Endothelial cell of umbilical vein (primary cell): ENCODE results near the gene RO60. TPM values are rescaled to one million over a fixed set of nuclear protein-coding genes. Genes with fewer than 3 reads are reported as not detected.

Experiments used
- BruUV-seq: library from RNA; stranded (reverse); fragments of 400-500 nt; replicated peaks from 2 replicates; lab custom pipeline; 2021; lab: Mats Ljungman, UMichigan
- CTCF ChIA-PET: fragments of 300-600, 350-600 bp; sonication (Branson Sonifier 250); formaldehyde crosslinking; loops from one replicate; lab custom pipeline; 2021; ENCODE audit warnings: antibody characterized with exemption, inconsistent platforms; lab: Charles Lee
- POLR2A ChIA-PET: fragments of 300-600, 350-600 bp; sonication (Branson Sonifier 250); formaldehyde crosslinking; loops from one replicate; lab custom pipeline; 2021; ENCODE audit warnings: antibody characterized with exemption, inconsistent platforms; lab: Charles Lee
- DNase-seq: peaks from one replicate; pipeline ENCODE4 v3.0.0-alpha.2; 2011; ENCODE audit warnings: low read depth, low spot score
- FAIRE-seq: peaks from 2 replicates; lab custom pipeline; 2011; peaks lifted over from hg19 to GRCh38; lab: Jason Lieb, UNC
- H2AFZ ChIP-seq: 2 replicates; pipeline ENCODE4 v1.6.0; 2012; ENCODE audit warnings: low read depth, low read length, control low read depth, inconsistent platforms
- H3K27ac ChIP-seq: 2 replicates; pipeline ENCODE4 v1.5.1; 2011; ENCODE audit warnings: low read depth, mild to moderate bottlenecking, control low read depth, low read length, moderate library complexity; ENCODE audit not compliant: insufficient read depth
- H3K27me3 ChIP-seq, 2 experiments: 2 replicates each; pipeline versions ENCODE4 v1.6.0 to v1.6.1; 2011; ENCODE audit warnings: low read length in 2 of 2, mixed read lengths in 1 of 2; ENCODE audit not compliant: control insufficient read depth in 2 of 2, insufficient read depth in 2 of 2
- H3K36me3 ChIP-seq, 2 experiments: 2 replicates in 1 of 2; 3 replicates in 1 of 2; pipeline ENCODE4 v1.5.1; 2011; ENCODE audit warnings: low read length in 2 of 2, mild to moderate bottlenecking in 1 of 2, moderate library complexity in 1 of 2; ENCODE audit not compliant: control insufficient read depth in 2 of 2, insufficient read depth in 2 of 2; ENCODE audit errors: extremely low read depth in 1 of 2
- H3K4me1 ChIP-seq: 3 replicates; pipeline ENCODE4 v1.5.1; 2011; ENCODE audit warnings: mild to moderate bottlenecking, low read length; ENCODE audit not compliant: control insufficient read depth, insufficient read depth; ENCODE audit errors: extremely low read depth
- H3K4me2 ChIP-seq: 2 replicates; pipeline ENCODE4 v1.6.1; 2011; ENCODE audit warnings: low read length, control low read depth, mixed read lengths; ENCODE audit not compliant: insufficient read depth
- H3K4me3 ChIP-seq, 3 experiments: fragments of 200-600 bp in 1 of 3; sonication (generic), shearing (Covaris generic) in 1 of 3; replicated peaks in 1 of 3; 2 replicates each; pipeline ENCODE4 v1.5.1; 2011 to 2016; ENCODE audit warnings: control low read depth in 3 of 3, low read length in 3 of 3, mild to moderate bottlenecking in 2 of 3, inconsistent platforms in 1 of 3, low read depth in 1 of 3, moderate library complexity in 1 of 3; ENCODE audit not compliant: insufficient read depth in 1 of 3
- H3K79me2 ChIP-seq: 2 replicates; pipeline ENCODE4 v1.6.0; 2012; ENCODE audit warnings: low read length, inconsistent platforms; ENCODE audit not compliant: control insufficient read depth, insufficient read depth
- H3K9ac ChIP-seq: replicated peaks from 2 replicates; pipeline ENCODE3; 2011; ENCODE audit warnings: low read length, control low read depth; ENCODE audit not compliant: insufficient read depth; ENCODE audit errors: extremely low read depth
- H3K9me1 ChIP-seq: replicated peaks from 3 replicates; pipeline ENCODE4 v1.6.0; 2011; ENCODE audit warnings: mild to moderate bottlenecking, low read length; ENCODE audit not compliant: control insufficient read depth, insufficient read depth; ENCODE audit errors: extremely low read depth
- H3K9me3 ChIP-seq: replicated peaks from 2 replicates; pipeline ENCODE4 v1.5.1; 2012; ENCODE audit warnings: low read length, inconsistent platforms; ENCODE audit not compliant: control insufficient read depth, insufficient read depth
- H4K20me1 ChIP-seq: replicated peaks from 2 replicates; pipeline ENCODE3; 2011; ENCODE audit warnings: mild to moderate bottlenecking, low read length; ENCODE audit not compliant: control insufficient read depth, insufficient read depth; ENCODE audit errors: extremely low read depth
- CTCF ChIP-seq, 2 donors: IDR thresholded peaks; 1 replicate in 1 of 2; 2 replicates in 1 of 2; pipeline ENCODE4 v1.5.1; 2011; ENCODE audit warnings: low read length in 2 of 2, mild to moderate bottlenecking in 2 of 2, moderate library complexity in 2 of 2, control low read depth in 1 of 2, inconsistent platforms in 1 of 2, low read depth in 1 of 2; ENCODE audit not compliant: insufficient read depth in 1 of 2; ENCODE audit errors: extremely low read depth in 1 of 2
- EZH2 ChIP-seq: IDR thresholded peaks from 2 replicates; pipeline ENCODE4 v1.6.1; 2012; ENCODE audit warnings: borderline replicate concordance, low read depth, mild to moderate bottlenecking, moderate library complexity, low read length, inconsistent platforms; ENCODE audit not compliant: severe bottlenecking
- FOS ChIP-seq: IDR thresholded peaks from 2 replicates; pipeline ENCODE4 v1.6.1; 2011; ENCODE audit warnings: mild to moderate bottlenecking, low read length, moderate library complexity, borderline replicate concordance; ENCODE audit not compliant: insufficient read depth
- GATA2 ChIP-seq: IDR thresholded peaks from 2 replicates; pipeline ENCODE4 v1.7.0; 2011; ENCODE audit warnings: low read depth, mild to moderate bottlenecking, moderate library complexity, mixed read lengths, low read length; ENCODE audit not compliant: insufficient read length, insufficient read depth
- JUN ChIP-seq: IDR thresholded peaks from 2 replicates; pipeline ENCODE4 v1.6.1; 2011; ENCODE audit warnings: borderline replicate concordance, low read depth; ENCODE audit not compliant: insufficient read length, insufficient read depth
- MAX ChIP-seq: IDR thresholded peaks from 2 replicates; pipeline ENCODE4 v1.6.1; 2011; ENCODE audit not compliant: insufficient read depth, insufficient read length
- MYC ChIP-seq: IDR thresholded peaks from one replicate; pipeline ENCODE4 v1.6.1; 2011; ENCODE audit warnings: mild to moderate bottlenecking, low read depth, low read length
- POLR2A ChIP-seq: IDR thresholded peaks from 2 replicates; pipeline ENCODE4 v1.6.1; 2012; ENCODE audit warnings: low read depth, mild to moderate bottlenecking, control low read depth, low read length
- POLR2AphosphoS5 ChIP-seq: IDR thresholded peaks from 2 replicates; pipeline ENCODE4 v1.6.1; 2012; ENCODE audit warnings: low read depth, mild to moderate bottlenecking, control low read depth, low read length, moderate library complexity; ENCODE audit not compliant: insufficient read depth
- dilution Hi-C: fragments of 300-500 bp; cut with MboI; formaldehyde crosslinking; loops from one replicate; pipeline ENCODE4 v1.15.0; 2019; ENCODE audit warnings: low sequenced_read_pairs; ENCODE audit not compliant: extremely low pct_ligation_motif_present
- intact Hi-C: fragments of 100-400 bp; cut with micrococcal nuclease; formaldehyde crosslinking; loops from one replicate; pipeline ENCODE4 v1.10.0; 2022
- polyA plus RNA-seq, 4 experiments: library from polyadenylated mRNA; depleted of rRNA in 3 of 4; stranded (reverse) in 3 of 4; unstranded in 1 of 4; fragments of >200 nt; gene quantifications; 2 replicates each; pipeline versions ENCODE4 v1.2.1 to v1.2.3, GENCODE V29; 2011 to 2012; ENCODE audit warnings: missing spikeins in 1 of 4
- total RNA-seq: library from RNA; stranded (reverse); gene quantifications from 2 replicates; pipeline ENCODE4 v1.2.3, GENCODE V29; 2021

Gene RO60
- total and polyA plus RNA-seq, 2 donors (not counting 3 experiments of a cell fraction or from before 2014, with no cell fraction given) = 11.1 to 60.3 TPM

- dilution Hi-C loops = no loop called here
- H2AFZ ChIP-seq = no peak overlapping the region
- no peaks in the 10 kb centered on the region for H3K27me3 ChIP-seq
- no peak overlapping the region for H3K9ac ChIP-seq
- BruUV-seq = no TSS peak
- peaks cover 72% of the 10 kb centered on the region for H3K79me2 ChIP-seq
- no peaks in the 10 kb centered on the region for H3K9me3 ChIP-seq
- H4K20me1 ChIP-seq = peaks cover 4% of the 10 kb centered on the region
- H3K4me1 ChIP-seq = peaks cover 6% of the 10 kb centered on the region
- no peak for FAIRE-seq
- no peak overlapping the region for H3K27ac ChIP-seq
- H3K9me1 ChIP-seq = no peaks in the 10 kb centered on the region
- intact Hi-C loops = no loop called here
- DNase-seq = no peak
- TF ChIP-seq POLR2AphosphoS5 (no peak), FOS (no peak), CTCF (IDR thresholded peaks at IDR 0.05; ENCODE audit: extremely low read depth in 1 of 2, insufficient read depth in 1 of 2, low read depth in 1 of 2, low read length in 2 of 2) (no peak), POLR2A (no peak), EZH2 (no peak), GATA2 (no peak), MAX (no peak), JUN (no peak), MYC (no peak)
- ChIA-PET POLR2A (no interaction called here), CTCF (no interaction called here)
- H3K36me3 ChIP-seq = peaks cover 0 to 7% of the 10 kb centered on the region in 2 experiments
- no peak overlapping the region for H3K4me2 ChIP-seq
- H3K4me3 ChIP-seq = no peak overlapping the region
These were observed 8.6 kb downstream of the RO60 start for GRCh38 chr1:193068013-193068412.
